Measurements from ENCODE around the gene MRPL11. TPM values are rescaled to one million over a fixed set of nuclear protein-coding genes. Genes with fewer than 3 reads are reported as not detected.

The MRPL11 gene
- total RNA-seq, 1 donor from 2014 or later: 27.1 TPM

Small RNA genes within 50 kb of the gene (small RNA-seq; reads per million reads assigned to genes)
- gene RF00416: not detected
- 0.12 reads per million for gene RNU1-84P

Other genes with a start within 250 kb of the MRPL11 start
- 9.9 TPM for gene KLC2, start 181.1 kb downstream of the MRPL11 start, total RNA-seq
- gene RAB1B, start 170.2 kb downstream of the MRPL11 start, total RNA-seq: 33.9 TPM
- gene CNIH2, start 160.7 kb downstream of the MRPL11 start, total RNA-seq: not detected
- gene YIF1A, start 149.7 kb downstream of the MRPL11 start, total RNA-seq: 57.4 TPM
- not detected for gene TMEM151A, start 147.0 kb downstream of the MRPL11 start, total RNA-seq
- gene CD248, start 121.8 kb downstream of the MRPL11 start, total RNA-seq: 19.3 TPM
- 5.7 TPM for gene RIN1, start 102.4 kb downstream of the MRPL11 start, total RNA-seq
- gene BRMS1, start 93.7 kb downstream of the MRPL11 start, total RNA-seq: 28.2 TPM
- 24.5 TPM for gene B4GAT1, start 91.2 kb downstream of the MRPL11 start, total RNA-seq
- 4.2 TPM for gene SLC29A2, start 67.1 kb downstream of the MRPL11 start, total RNA-seq
- under 0.01 TPM for gene NPAS4, start 17.8 kb downstream of the MRPL11 start, total RNA-seq
- gene PELI3, start 28.1 kb upstream of the MRPL11 start, total RNA-seq: 9.4 TPM
- 26.1 TPM for gene DPP3, start 41.6 kb upstream of the MRPL11 start, total RNA-seq
- gene BBS1, start 71.8 kb upstream of the MRPL11 start, total RNA-seq: 14.6 TPM
- gene ZDHHC24, start 107.2 kb upstream of the MRPL11 start, total RNA-seq: 3.7 TPM
- gene ACTN3, start 108.1 kb upstream of the MRPL11 start, total RNA-seq: 156 TPM
- gene CTSF, start 129.8 kb upstream of the MRPL11 start, total RNA-seq: 27.1 TPM
- gene CCDC87, start 154.2 kb upstream of the MRPL11 start, total RNA-seq: not detected
- 27.7 TPM for gene CCS, start 154.3 kb upstream of the MRPL11 start, total RNA-seq
- 23.5 TPM for gene RBM14, start 177.8 kb upstream of the MRPL11 start, total RNA-seq
- 98.6 TPM for gene RBM4, start 199.9 kb upstream of the MRPL11 start, total RNA-seq
- gene RBM4B, start 239.0 kb upstream of the MRPL11 start, total RNA-seq: 32.4 TPM

Measured in skeletal muscle tissue (tissue), 2 donors.